Stimulated activated CD8-positive, alpha-beta memory T cell treated with anti-CD3 and anti-CD28 coated beads, Interleukin-4, amount 100 ng/mL, for 1 hour (primary cell): ENCODE measurements around the gene KIR3DL2.
"Not testable (repeated sequence)": the region's sequence is repeated elsewhere in the genome, so short reads cannot be mapped to it uniquely, and the experiment has no call there.

Experiments
- DNase-seq, 2 donors: peaks; one replicate each; pipeline ENCODE4 v3.0.0-alpha.2; 2020; ENCODE audit warnings: low read depth in 2 of 2, low spot score in 1 of 2

Gene KIR3DL2

GRCh38 chr19:54850061-54850640, at the start of gene KIR3DL2:
KIR3DL2 (plus strand) TSS chr19:54850443; CDS start chr19:54850476, 33 bp downstream.
- not testable (repeated sequence) for DNase-seq

GRCh38 chr19:54803410-54803809, 46.8 kb upstream of the KIR3DL2 start, which contains the start of gene KIR2DL4:
KIR2DL4 (plus strand) TSS chr19:54803610; CDS start chr19:54803652, 42 bp downstream.
- DNase-seq = no peak

GRCh38 chr19:54804101-54804500, 46.1 kb upstream of the KIR3DL2 start:
- no peak for DNase-seq

- no peak for DNase-seq
Measured at GRCh38 chr19:54804571-54804970, 45.7 kb upstream of the KIR3DL2 start.

- no peak for DNase-seq
Measured at GRCh38 chr19:54805665-54806515, 44.4 kb upstream of the KIR3DL2 start.

- DNase-seq = no peak
Measured at GRCh38 chr19:54806516-54806838, 43.8 kb upstream of the KIR3DL2 start.

- DNase-seq = not testable (repeated sequence)
Measured at GRCh38 chr19:54814571-54814970, 35.7 kb upstream of the KIR3DL2 start.

GRCh38 chr19:54816251-54816650, 34.0 kb upstream of the KIR3DL2 start, which contains the start of gene KIR3DL1:
KIR3DL1 (plus strand) TSS chr19:54816468.
- not testable (repeated sequence) for DNase-seq

- no peak for DNase-seq
Measured at GRCh38 chr19:54817670-54818536, 32.3 kb upstream of the KIR3DL2 start.

- not testable (repeated sequence) for DNase-seq
Measured at GRCh38 chr19:54824416-54824815, 25.8 kb upstream of the KIR3DL2 start.

- DNase-seq = not testable (repeated sequence)
Measured at GRCh38 chr19:54825326-54825725, 24.9 kb upstream of the KIR3DL2 start.

GRCh38 chr19:54828064-54828463, 22.2 kb upstream of the KIR3DL2 start:
- DNase-seq = not testable (repeated sequence)

GRCh38 chr19:54832496-54832895, 17.7 kb upstream of the KIR3DL2 start, which contains the start of gene KIR2DS4:
KIR2DS4 (plus strand) TSS chr19:54832676.
- DNase-seq = not testable (repeated sequence)

GRCh38 chr19:54835126-54835525, 15.1 kb upstream of the KIR3DL2 start:
- DNase-seq = not testable (repeated sequence)

- not testable (repeated sequence) for DNase-seq
Measured at GRCh38 chr19:54837522-54837921, 12.7 kb upstream of the KIR3DL2 start.

- not testable (repeated sequence) for DNase-seq
Measured at GRCh38 chr19:54843171-54843570, 7.1 kb upstream of the KIR3DL2 start.

GRCh38 chr19:54850930-54851329, 687 bp downstream of the KIR3DL2 start:
- no peak for DNase-seq

GRCh38 chr19:54851353-54851752, 1.1 kb downstream of the KIR3DL2 start:
- DNase-seq = no peak

- not testable (repeated sequence) for DNase-seq
Measured at GRCh38 chr19:54855241-54855640, 5.0 kb downstream of the KIR3DL2 start.

- not testable (repeated sequence) for DNase-seq
Measured at GRCh38 chr19:54858476-54858875, 8.2 kb downstream of the KIR3DL2 start.

GRCh38 chr19:54859421-54859820, 9.2 kb downstream of the KIR3DL2 start:
- DNase-seq = not testable (repeated sequence)
